NCI-H748 (cell line): ENCODE measurements around the gene FAM124A.

Experiments
- DNase-seq: peaks from one replicate; lab custom pipeline; 2025; ENCODE audit not compliant: unreplicated experiment; lab: John Stamatoyannopoulos, UW

Gene FAM124A, protein sequence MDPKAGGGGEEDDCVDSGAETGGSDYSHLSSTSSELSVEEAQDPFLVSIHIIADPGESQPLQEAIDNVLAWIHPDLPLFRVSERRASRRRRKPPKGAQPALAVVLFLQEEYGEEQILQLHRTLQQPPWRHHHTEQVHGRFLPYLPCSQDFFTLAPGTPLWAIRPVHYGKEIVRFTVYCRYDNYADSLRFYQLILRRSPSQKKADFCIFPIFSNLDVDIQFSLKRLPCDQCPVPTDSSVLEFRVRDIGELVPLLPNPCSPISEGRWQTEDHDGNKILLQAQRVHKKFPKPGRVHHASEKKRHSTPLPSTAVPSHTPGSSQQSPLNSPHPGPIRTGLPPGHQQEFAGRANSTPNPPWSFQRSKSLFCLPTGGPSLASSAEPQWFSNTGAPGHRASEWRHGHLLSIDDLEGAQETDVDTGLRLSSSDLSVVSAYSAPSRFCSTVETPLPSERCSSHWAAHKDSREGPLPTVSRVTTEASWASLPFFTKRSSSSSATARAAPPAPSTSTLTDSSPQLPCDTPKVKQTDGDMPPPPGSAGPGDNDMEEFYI

DNA sequence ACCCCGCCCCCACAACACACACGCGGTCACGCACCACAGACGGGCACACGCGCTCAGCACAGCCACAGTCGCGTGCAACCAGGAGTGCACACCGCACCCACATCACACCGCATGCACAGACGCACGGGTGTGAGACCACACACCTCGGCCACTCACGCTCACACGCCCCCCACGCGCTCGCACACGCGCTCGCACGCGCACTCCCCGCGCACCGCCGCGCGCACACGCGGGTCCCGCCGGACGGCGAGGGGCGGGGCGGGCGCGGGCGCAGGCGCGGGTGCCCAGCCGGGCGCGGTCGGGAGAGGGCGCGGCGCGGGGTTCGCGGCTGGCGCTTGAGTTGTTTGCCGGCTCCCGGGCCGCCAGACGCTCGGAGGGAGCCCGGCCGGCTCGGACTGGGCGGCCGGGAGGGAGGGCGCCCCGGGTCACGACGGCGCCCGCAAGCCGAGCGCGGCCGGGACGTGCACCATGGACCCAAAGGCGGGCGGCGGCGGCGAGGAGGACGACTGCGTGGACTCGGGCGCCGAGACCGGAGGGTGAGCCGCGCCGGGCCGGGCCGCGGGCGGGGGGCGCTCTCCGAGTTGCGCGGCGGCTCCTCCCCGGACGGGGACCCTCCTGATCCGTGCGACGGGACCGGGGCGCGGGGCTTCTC lies at the start of gene FAM124A:
TSS of gene FAM124A (plus strand) at position 362 of the 649 bp plus-strand sequence. CDS start at position 466, 104 bp downstream.
- peak; percentile 65 for DNase-seq

DNA sequence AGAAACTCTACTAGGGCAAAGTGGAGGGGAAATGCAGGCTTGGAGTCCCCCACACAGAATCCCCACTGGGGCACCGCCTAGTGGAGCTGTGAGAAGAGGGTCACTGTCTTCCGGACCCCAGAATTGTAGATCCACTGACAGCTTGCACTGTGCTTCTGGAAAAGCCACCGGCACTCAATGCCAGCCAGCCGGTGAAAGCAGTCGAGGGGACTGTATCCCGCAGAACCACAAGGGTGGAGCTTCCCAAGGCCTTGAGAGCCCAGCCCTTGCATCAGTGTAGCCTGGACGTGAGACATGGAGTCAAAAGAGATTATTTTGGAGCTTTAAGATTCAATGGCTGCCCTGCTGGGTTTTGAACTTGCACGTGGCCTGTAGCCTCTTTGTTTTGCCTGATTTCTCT lies 47.2 kb upstream of the FAM124A start:
- no peak for DNase-seq

GRCh38 chr13:51175639-51176038 lies 46.6 kb upstream of the FAM124A start:
- no peak for DNase-seq

GRCh38 chr13:51177188-51177587 lies 45.0 kb upstream of the FAM124A start:
- DNase-seq = no peak

DNA sequence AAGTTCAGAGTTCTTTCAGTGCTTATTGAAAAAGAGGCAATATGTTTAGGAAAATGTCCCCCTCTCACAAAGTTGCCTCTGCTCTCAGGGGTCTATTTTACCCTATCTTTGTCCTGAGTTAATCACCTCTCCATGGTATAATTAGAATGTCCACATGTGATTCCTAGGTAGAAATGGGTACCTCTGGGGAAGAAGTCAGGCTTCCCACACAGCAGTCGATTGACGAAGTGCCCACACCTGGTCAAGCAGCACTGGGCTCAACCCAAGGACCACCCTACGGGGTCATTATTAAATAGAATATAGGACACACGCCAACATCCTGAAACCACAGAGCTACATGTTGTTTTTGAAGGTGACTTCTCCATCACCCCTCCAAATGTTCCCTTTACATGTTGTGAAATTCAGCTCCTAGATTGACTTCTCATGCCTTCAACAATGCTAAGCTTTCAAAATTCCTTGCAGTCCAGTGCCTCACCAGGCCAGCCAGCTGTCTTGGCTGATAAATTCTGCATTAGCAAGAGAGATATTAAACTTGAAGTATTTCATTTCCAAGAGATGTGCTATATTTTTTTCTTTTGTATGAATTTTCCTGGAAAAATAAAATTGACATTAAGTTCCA lies 43.6 kb upstream of the FAM124A start:
- DNase-seq = no peak

DNA sequence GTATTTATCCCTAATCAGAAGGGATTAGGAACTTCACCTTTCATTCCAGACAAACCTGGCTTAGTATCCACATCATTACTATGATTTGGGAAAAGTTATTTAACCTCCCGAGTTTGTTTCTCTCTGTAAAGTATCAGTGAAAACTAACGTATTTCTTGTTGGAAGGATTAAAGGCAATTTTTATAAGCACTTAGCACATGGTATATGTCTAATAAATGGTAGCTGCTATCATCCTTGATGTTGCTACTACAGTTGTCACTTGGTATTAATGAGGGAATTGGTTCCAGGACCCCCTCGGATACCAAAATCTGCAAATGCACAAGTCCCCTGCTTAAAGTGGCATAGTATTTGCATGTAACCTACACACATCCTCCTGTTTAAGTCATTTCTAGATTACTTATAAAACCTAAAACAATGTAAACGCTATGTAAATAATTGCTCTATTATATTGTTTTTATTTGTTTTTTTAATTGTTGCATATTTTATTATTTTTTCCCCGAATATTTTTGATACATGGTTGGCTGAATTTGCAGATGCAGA lies 42.7 kb upstream of the FAM124A start:
- no peak for DNase-seq

GRCh38 chr13:51180853-51181511 lies 41.2 kb upstream of the FAM124A start:
- no peak for DNase-seq

DNA sequence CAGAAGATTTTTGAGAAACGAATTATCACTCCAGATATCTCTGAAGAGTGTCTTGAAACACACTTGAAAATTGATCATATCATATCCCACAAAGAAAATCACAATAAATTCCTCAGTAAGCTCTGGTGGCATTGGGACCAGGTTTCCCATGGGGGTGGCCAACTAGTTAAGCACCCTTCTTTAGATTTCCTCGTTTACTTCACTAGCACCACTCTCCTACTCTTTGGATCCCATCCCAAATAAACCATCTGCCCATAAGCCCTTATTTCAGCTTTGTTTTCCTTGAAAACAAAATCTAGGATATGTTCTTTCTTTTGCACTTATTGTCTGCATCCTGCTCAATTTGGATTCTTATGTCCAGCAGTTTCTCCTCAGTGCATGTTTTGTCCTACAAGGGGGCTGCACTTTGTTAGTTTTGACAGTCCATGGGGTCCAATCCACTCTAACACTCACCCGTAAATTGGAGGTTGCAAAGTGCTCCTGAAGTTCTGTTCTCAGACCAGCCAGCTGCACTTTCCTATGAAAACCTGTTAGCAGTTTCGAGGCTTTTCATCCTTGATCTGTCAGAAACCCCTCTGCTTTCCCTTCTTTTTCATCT lies 40.3 kb upstream of the FAM124A start:
- no peak for DNase-seq

DNA sequence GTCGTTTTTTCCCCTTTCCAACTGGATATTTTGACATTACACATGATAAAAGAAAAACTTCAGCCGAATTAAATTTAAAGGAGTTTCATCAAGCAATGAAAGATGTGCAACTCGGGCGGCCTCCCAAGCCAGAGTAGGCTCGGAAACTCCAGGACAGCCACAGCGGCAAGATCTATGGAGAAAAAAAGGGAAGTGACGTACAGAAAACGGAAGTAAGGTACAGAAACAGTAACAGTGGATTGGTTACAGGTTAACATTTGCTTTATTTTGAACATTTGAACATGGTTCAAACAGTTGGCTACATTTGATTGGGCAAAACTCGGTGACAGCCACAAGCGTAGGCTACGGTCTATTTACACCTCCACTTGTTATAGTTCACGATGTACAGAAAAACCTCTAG lies 30.5 kb upstream of the FAM124A start:
- no peak for DNase-seq

DNA sequence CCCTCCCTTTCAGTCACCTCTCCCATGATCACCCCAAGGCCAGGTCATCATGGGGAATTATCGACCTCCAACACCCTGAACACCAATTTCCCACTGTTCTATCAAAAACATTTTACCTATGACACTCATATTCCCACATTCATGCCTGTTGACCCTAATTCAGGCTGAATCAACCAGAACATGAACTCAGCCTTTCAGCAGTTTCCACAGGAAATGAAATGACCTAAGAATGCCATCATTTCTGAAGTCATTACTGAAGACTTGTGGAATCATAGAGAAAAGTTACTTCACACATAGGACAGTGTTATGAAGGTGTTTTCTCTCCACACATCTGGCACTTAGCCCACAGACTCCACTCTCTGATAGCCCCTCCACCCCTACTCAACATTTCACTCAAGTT lies 29.9 kb upstream of the FAM124A start:
- DNase-seq = no peak

- DNase-seq = no peak
These were observed 28.8 kb upstream of the FAM124A start for GRCh38 chr13:51193387-51193786.

- no peak for DNase-seq
These were observed 27.3 kb upstream of the FAM124A start for GRCh38 chr13:51194942-51195341.

- no peak for DNase-seq
These were observed 20.3 kb upstream of the FAM124A start for GRCh38 chr13:51201886-51202285.

- no peak for DNase-seq
These were observed 19.6 kb upstream of the FAM124A start for GRCh38 chr13:51202477-51203046.

GRCh38 chr13:51206584-51206983 lies 15.6 kb upstream of the FAM124A start:
- no peak for DNase-seq

- no peak for DNase-seq
These were observed 14.3 kb upstream of the FAM124A start for GRCh38 chr13:51207881-51208280.

DNA sequence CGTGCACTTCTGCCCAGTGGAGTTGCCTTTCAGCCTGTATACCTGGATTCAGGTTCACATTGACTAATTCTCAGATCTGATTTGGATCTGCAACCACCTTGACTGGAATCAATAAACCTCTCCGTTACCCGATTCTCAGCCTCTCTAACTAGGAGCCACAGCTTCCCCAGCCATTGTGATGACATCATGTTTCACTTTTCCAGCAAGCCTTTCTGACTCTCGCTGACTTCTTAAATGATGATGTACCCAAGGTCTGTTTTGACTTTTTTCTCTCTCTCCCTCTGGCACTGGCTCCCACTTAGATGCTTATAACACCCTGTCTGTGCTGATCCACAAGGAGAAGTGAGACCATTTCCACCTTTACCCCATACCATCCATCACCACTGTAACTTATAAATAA lies 13.5 kb upstream of the FAM124A start:
- DNase-seq = no peak

DNA sequence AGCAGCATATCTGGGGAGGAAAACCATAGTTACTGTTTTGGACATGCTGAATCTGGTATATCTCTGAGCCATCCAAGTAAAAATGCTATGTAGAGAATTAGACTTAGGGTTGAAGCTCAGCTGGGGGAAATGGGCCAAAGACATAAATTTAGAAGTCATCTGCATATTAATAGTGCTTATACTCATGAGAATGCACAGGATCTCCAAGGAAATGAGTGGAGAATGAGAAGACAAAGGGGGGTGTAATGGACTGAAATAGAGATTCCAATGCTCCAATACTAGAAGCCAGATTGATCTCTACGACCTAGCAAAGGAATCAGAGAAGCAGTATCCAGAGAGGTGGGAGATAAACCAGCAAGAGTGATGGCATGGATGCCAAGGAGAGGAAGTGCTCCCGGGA lies 10.3 kb upstream of the FAM124A start:
- no peak for DNase-seq

DNA sequence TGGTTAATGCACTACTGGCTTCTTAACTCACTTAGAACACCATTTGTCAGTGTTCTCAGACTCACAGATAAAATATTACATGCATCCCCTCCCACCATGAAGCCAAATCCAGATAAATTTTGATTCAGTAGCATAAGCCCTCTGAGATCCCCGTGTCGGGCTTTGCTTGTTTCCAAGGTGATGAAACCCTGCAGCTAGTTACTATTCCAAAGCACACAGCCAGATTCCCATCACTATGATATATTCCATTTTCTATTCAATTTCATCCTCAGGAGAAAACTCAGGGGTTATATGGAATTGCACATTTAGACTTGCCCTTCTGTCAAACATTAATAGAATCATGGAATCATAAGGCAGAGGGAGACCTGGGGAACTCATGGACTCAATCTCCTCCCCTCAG lies 9.4 kb upstream of the FAM124A start:
- DNase-seq = peak; percentile 13

DNA sequence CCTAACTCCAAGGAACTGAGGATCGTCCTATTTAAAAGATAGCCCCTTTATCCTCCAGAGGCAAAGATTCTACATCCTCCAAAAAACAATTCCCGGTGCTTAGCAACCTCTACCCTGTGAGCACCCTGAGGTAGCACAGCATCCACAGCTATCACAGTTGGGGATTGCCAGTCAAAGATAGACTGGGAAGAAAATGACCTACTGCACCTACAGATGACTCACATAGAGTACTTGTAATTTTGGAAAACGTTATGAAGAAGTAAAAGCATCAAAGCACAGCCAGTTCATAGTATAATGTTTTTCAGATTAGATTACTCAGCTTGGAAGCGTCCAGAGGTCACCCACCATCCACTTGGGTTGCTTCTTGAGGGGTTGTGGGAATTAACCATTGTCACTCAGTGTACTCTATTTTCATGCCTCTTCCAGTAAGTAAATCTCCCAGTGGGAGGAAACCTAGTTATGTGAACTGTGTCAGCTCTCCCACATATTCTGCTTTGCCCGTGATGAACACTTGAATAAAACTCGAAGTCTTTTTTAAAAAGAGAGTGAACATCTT lies 8.9 kb upstream of the FAM124A start:
- no peak for DNase-seq
